Neuron (in vitro differentiated cells): ENCODE measurements around the gene BBS4.

Experiments used
- H2AFZ ChIP-seq: one replicate; pipeline ENCODE4 v1.6.1; 2013; ENCODE audit warnings: low read depth, mild to moderate bottlenecking, inconsistent platforms, low read length, moderate library complexity
- H3K27me3 ChIP-seq: one replicate; pipeline ENCODE4 v1.6.1; 2013; ENCODE audit warnings: low read length; ENCODE audit not compliant: insufficient read depth
- H3K36me3 ChIP-seq: one replicate; pipeline ENCODE4 v1.6.1; 2013; ENCODE audit warnings: low read length; ENCODE audit not compliant: insufficient read depth
- H3K4me1 ChIP-seq: one replicate; pipeline ENCODE4 v1.6.1; 2013; ENCODE audit warnings: low read length; ENCODE audit not compliant: insufficient read depth
- H3K4me3 ChIP-seq: 2 replicates; pipeline ENCODE4 v1.5.1; 2013; ENCODE audit warnings: mild to moderate bottlenecking, low read length, moderate library complexity
- H3K9me3 ChIP-seq: one replicate; pipeline ENCODE4 v1.6.1; 2013; ENCODE audit warnings: low read length

The BBS4 gene

GRCh38 chr15:72782274-72783003 lies 96.4 kb downstream of the BBS4 start:
- Histone ChIP-seq H3K9me3 (no peaks in the 10 kb centered on the region), H3K36me3 (peaks cover 6% of the 10 kb centered on the region)

GRCh38 chr15:72783004-72783639 lies 97.1 kb downstream of the BBS4 start:
- Histone ChIP-seq H3K4me1 (peaks cover 29% of the 10 kb centered on the region), H3K4me3 (peak overlapping the region; percentile 88), H3K27me3 (no peaks in the 10 kb centered on the region), H2AFZ (peak overlapping the region; percentile 73), H3K9me3 (no peaks in the 10 kb centered on the region), H3K36me3 (peaks cover 6% of the 10 kb centered on the region)

More at GRCh38 chr15:72782274-72783003, 96.4 kb downstream of the BBS4 start:
- peak overlapping the region; percentile 88 for H3K4me3 ChIP-seq
- no peaks in the 10 kb centered on the region for H3K27me3 ChIP-seq
- H2AFZ ChIP-seq, result peak overlapping the region; percentile 73
- peaks cover 29% of the 10 kb centered on the region for H3K4me1 ChIP-seq

DNA sequence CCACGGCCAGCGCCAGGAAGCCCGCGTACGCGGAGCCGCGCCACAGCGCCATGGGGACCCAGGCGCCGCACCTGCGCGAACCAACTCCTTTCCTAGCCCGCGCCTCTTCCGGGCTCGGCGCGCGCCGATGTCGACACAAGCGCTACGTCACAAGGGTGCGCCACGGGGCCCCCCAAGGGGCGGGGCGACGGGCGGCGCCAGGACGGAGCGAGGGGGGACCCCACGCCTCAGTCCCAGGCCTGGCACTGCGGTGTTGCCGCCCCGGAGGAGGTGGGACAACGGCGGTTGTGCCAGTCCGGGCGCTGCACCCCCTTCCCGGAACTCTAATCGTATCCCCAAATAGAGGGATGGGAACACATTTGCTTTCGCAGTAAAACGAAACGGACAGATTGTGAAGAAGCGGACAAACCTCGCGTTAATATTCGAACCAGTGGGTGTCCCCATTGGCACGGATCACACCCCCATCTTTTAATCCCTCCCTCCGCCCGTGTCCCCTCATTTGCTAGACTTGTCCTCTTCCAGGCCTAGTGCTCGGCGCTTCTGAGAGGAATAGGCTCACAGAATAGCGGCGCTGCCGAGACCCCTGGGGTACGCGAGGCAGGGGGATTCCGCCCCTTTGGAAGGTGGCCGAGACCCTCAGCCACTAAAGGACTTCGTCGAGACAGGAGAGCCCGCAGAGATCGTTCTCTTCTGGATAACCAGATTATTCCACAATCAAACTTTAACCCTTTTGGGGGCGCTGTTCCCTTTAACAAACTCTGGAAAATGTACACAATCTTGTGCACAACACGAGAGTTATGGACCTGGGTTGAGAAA lies 97.8 kb downstream of the BBS4 start, which contains the start of gene ADPGK:
Gene ADPGK, minus strand, starts transcription at position 119 of the 816 bp plus-strand sequence. Its CDS starts 67 bp downstream, at position 52.
- peaks cover 3% of the 10 kb centered on the region for H3K36me3 ChIP-seq
- H3K4me1 ChIP-seq, result peaks cover 29% of the 10 kb centered on the region
- H2AFZ ChIP-seq, result peak within 1 kb of the TSS; percentile 74

DNA sequence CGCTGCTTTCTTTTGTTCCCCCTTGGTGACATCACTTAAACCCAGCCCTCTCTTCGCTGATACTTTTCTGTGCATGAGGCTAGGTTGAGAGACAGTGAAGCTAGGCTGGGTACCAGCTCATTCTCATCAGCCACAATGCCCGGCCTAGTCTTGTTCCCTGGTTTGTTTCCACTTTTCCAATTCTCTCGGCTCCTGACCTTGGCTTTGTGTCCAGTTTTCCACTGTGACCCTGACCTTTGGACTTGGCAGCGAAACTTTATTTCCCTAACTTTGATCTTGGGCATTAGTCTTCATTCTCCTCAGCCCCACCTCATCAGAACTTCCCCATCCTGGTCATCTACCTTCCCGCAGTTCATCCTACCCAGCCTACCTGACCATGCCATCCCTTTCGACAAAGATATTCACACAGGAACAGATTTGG lies 98.5 kb downstream of the BBS4 start:
- H3K4me1 ChIP-seq, result peaks cover 29% of the 10 kb centered on the region
- peak overlapping the region; percentile 74 for H2AFZ ChIP-seq
- H3K9me3 ChIP-seq, result no peaks in the 10 kb centered on the region
- peak overlapping the region; percentile 88 for H3K4me3 ChIP-seq
- H3K27me3 ChIP-seq, result no peaks in the 10 kb centered on the region
- peaks cover 2% of the 10 kb centered on the region for H3K36me3 ChIP-seq

More for the DNA sequence above, 97.8 kb downstream of the BBS4 start, which contains the start of gene ADPGK:
- peak within 1 kb of the TSS; percentile 88 for H3K4me3 ChIP-seq
- H3K27me3 ChIP-seq, result no peaks in the 10 kb centered on the region
- no peaks in the 10 kb centered on the region for H3K9me3 ChIP-seq

DNA sequence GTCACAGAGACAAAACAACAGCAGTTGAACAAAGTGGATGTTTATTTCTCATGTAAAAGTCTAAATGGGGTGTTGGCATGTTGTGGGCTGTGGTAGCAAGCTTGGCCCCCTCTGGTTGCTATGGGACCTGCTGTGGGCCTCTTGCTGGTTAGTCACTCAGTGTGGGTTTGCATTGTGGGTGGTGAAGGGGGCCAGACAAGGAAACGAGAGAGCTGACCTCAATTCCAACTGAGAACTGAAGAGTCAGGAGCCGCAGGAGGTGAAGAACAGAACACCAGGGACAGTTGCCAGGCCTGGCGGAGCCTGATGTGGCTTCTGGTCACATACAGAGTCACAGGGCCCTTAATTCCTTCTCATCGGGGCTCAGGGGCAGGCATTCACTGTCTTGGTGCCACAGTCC lies 99.4 kb downstream of the BBS4 start:
- no peaks in the 10 kb centered on the region for H3K36me3 ChIP-seq
- H3K27me3 ChIP-seq, result no peaks in the 10 kb centered on the region

GRCh38 chr15:72785841-72786240 lies 99.8 kb downstream of the BBS4 start:
- no peak overlapping the region for H3K4me3 ChIP-seq
- H2AFZ ChIP-seq, result no peak overlapping the region
- no peaks in the 10 kb centered on the region for H3K36me3 ChIP-seq
- no peaks in the 10 kb centered on the region for H3K9me3 ChIP-seq
- H3K4me1 ChIP-seq, result peaks cover 29% of the 10 kb centered on the region
- no peaks in the 10 kb centered on the region for H3K27me3 ChIP-seq

More for the DNA sequence above, 99.4 kb downstream of the BBS4 start:
- H2AFZ ChIP-seq, result no peak overlapping the region
- no peak overlapping the region for H3K4me3 ChIP-seq
- H3K9me3 ChIP-seq, result no peaks in the 10 kb centered on the region
- H3K4me1 ChIP-seq, result peaks cover 29% of the 10 kb centered on the region

DNA sequence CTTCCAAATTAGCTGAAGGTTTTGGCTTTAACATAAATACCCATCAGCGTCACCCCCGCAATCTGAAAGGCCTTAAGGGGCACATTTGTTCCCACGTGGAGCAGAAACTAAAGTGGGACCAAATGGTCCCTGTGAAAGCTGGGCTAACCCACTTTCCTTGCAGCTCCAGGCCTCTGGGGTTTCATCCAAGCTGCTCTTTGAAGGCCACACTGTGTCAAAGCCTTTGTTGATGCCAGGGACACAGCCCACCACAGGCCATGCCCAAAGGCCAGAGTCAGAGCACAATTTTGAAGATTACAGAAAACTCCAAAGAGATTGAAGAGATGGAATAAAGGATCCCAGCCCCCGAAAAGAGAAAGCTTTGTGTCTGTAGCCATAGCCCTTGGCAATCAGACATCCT lies 100.2 kb downstream of the BBS4 start:
- no peaks in the 10 kb centered on the region for H3K36me3 ChIP-seq
- no peaks in the 10 kb centered on the region for H3K9me3 ChIP-seq
- no peaks in the 10 kb centered on the region for H3K27me3 ChIP-seq
- H3K4me1 ChIP-seq, result peaks cover 29% of the 10 kb centered on the region
- no peak overlapping the region for H2AFZ ChIP-seq
- H3K4me3 ChIP-seq, result no peak overlapping the region

DNA sequence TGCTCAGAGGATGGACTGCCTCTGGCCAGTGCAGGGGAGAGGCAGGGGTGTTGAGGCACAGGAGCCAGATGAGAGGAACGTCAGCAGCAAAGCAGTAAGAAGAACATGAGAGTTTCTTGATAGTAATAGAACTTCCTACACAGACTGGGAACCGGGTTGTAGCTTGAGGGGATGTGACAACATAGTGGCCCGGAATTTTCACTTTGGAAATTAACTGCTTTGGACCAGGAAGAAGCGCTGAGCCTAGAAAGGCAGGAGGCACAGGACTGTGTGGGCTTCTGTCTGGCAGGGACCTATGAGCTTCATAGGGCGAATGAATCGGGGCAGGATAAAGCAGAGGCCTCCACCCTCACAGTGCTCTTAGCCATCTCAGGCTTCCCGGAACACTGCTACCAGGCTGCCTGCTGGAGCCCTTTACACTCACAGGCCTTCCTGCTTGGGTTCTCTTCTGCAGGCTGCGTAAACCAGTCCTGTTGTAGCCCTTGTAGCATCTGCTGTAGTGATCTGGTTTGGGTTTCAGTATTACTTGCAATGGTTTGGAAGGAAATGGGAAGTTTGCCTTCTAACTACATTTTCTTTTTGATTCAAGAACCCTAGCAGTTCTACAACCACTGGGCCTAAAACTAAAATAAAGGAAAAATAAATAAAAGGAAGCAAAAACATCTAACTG lies 100.8 kb downstream of the BBS4 start:
- Histone ChIP-seq H3K4me1 (peaks cover 27% of the 10 kb centered on the region), H3K36me3 (no peaks in the 10 kb centered on the region), H2AFZ (no peak overlapping the region), H3K9me3 (no peaks in the 10 kb centered on the region), H3K4me3 (no peak overlapping the region), H3K27me3 (no peaks in the 10 kb centered on the region)

GRCh38 chr15:72787526-72787925 lies 101.5 kb downstream of the BBS4 start:
- Histone ChIP-seq H3K9me3 (no peaks in the 10 kb centered on the region), H3K4me3 (no peak overlapping the region), H3K4me1 (peaks cover 20% of the 10 kb centered on the region), H3K36me3 (no peaks in the 10 kb centered on the region), H2AFZ (no peak overlapping the region), H3K27me3 (no peaks in the 10 kb centered on the region)
